Testis (tissue), 2 donors: Measurements from ENCODE around the gene STRAP.

Experiments
- CTCF ChIP-seq, 3 experiments: fragments of 450-650 bp in 2 of 3; fragments of 200-600 bp in 1 of 3; sonication (generic) in 1 of 3; IDR thresholded peaks; one replicate each; pipeline ENCODE4 v1.5.1; 2016 to 2019; ENCODE audit warnings: antibody characterized with exemption in 3 of 3, mild to moderate bottlenecking in 2 of 3, moderate library complexity in 1 of 3
- POLR2A ChIP-seq: fragments of 450-650 bp; IDR thresholded peaks from one replicate; pipeline ENCODE4 v1.6.1; 2017; ENCODE audit warnings: antibody characterized with exemption, mild to moderate bottlenecking, moderate library complexity

DNA sequence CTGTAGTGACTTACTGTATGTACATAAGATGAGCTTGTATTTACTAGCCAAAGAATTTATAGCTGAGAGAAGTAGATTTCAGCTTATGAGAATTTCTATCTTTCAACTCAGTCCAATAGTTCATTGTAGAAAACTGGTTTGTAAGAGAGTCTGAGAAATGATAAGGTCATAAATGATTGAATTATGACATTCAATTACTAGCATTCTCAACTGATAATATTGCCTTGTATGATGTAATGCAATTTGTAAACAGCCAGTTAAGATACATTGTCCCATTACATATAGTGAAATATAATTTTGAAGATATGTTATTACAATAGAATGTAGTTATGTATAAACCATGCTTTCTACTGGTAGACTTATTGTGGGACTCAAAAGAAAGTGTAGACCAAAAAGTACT is 42.5 kb upstream of the STRAP start:
- TF ChIP-seq POLR2A, result no peak
- TF ChIP-seq CTCF (IDR thresholded peaks at IDR 0.05), result no peak
